Activated CD8-positive, alpha-beta memory T cell treated with anti-CD3 and anti-CD28 coated beads for 24 hours (primary cell): ENCODE results near the gene ARFIP2.

Experiments used
- DNase-seq: peaks from one replicate; pipeline ENCODE4 v3.0.0-alpha.2; 2020

Gene ARFIP2

DNA sequence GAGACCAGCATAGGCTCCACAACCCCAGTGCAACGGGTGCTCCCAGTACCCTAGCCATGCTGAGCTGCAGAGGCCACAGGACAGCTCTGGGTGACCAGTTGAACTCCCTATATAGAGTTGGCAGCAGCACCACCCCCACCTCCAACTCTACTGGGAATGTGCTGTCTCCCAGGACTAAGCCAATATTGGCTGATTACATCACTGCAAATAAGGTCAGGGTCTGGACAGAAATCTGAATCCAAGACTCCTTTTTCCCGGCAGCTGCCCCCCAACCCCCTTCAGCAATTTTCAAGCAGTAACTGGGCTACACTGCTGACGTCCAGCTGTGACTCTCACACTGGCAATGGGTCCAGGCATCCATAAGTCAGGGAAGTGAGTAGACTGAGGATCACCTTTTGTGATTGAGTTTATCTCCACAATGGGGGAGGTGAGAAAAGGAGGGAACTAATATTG is 40.2 kb downstream of the ARFIP2 start, which contains the start of gene HPX:
TSS of gene HPX (minus strand) at position 82 of the 453 bp plus-strand sequence. CDS start at position 58, 24 bp downstream.
- no peak for DNase-seq

DNA sequence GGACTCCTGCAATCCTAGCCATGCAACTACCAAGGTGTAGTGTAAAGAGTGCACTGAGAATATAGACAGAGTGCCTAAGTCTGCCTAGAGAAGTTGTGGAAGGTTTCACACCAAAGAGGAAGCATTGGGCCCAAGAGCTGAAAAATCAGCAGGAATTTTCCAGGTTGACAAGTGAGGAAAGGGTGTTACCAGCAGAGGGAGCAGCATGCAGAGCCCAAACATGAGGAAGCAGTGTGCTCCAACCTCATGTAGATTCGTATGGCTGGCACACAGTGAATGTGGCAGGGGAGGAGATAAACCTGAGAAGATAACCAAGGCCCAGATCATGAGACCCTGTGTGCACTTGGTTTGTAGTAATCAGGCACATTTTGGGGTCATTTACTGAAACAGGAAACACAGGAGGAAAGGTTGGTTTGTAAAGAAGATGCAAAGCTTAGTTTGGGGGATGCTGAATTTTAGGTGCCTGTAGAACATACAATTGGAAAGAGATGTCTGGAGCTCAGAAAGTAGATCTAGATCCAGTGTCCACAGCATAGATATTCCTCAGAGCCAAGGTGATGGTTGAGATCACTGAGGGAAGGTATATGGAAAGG is 42.1 kb downstream of the ARFIP2 start:
- peak; percentile 67 for DNase-seq

DNA sequence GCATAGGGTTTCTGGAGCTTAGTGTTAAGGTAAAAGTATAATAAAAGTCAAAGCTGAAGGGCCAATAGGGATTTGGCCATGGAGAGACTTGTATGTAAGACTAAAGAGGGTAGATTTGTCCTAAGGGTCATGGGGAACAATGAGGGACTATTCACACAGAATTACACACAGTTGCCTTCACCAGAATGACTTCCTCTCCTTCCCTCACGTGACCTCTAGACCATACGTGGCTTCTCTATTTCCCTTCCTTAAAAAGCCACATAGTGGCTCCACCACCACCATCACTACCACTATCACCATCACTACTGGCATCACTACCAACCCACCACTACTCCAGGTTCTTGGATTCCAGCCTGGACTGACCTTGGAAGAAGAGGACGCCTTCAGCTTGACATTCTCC is 43.1 kb downstream of the ARFIP2 start:
- DNase-seq = no peak

DNA sequence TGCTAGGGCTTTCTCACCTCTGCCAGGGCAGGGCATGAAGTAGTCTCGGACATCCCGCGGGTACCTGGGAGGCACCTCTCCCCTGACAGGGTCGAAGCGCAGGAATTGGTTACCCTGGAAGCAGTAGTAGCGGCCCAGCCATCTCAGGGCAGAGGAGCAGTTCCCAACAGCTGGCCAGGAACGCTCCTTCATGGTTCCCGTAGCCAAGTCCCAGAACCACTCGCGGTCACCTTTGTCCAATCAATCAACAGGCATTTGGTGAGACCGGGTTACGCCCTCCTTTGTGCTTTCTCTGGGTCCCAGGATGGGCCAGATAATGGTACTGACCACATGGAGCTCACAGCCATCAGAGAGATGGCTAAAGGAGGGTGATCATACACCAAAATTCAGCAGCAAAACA is 43.7 kb downstream of the ARFIP2 start:
- DNase-seq = no peak

DNA sequence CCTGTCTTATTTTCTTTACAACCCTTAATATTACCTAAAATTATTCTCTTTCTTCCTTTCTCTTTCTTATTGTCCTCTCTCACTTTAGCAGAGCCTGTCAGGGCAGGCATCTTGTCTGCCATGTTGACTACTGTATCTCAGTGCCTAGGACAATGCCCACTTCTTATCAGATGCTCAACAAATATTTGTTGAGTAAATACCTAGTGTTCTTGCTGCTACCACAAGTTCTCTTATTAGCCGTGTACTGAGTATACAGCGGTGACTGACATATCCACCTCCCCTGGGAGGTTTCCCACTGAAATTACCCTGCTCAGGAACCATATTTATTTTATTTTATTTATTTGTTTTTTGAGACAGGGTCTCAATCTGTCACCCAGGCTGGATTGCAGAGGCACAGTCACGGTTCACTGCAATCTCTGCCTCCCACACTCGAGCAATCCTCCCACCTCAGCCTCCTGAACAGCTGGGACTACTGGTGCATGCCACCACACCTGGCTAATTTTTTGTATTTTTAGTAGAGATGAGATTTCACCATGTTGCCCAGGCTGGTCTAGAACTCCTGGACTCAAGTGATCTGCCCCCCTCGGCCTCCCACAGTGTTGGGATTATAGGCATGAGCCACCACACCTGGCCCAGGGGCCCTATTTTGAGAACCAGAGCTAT is 47.0 kb downstream of the ARFIP2 start:
- DNase-seq = no peak

DNA sequence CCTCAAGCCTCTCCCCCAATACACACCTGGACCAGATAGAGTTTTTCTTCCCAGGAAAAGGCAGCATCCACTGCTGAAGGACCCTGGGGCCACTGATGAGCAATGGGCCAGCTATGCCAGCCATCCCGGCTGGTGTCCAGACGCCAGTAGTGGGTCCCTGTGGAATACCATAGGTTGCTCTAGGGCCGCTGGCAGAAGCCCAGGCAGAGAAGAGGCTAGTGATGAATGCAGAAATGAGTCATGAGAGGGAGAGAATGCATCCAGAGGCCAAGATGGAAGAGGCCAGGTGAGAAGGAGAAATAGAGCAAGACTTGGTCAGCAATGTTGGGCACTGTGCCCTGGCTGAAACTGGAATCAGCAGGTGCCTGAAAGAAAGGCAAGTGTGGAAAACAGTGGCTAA is 49.3 kb downstream of the ARFIP2 start:
- DNase-seq = no peak

DNA sequence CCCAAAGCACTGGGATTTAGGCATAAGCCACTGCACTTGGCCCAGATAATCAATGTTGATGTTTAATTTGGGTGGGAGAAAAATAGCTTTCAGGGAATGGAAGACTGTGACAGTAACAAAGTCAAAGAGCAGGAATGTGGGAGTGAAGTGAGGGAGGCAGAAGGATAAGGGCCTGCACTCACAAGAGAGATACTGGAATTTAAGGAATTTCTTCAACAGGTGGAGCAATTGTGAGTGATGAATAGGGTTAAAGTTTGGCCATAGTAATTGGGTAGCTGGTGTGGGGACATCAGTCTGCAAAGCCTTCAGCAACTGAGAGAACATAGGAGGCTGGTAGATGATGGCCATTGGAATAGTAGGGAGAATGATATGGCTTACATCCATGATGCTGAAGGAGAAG is 53.6 kb downstream of the ARFIP2 start:
- DNase-seq = no peak
